SK-N-SH (cell line): ENCODE data around the gene PLEKHB1. TPM values are rescaled to one million over a fixed set of nuclear protein-coding genes. Genes with fewer than 3 reads are reported as not detected.

ENCODE experiments used
- CTCF ChIA-PET: fragments of 300-600, 350-600 bp; formaldehyde crosslinking; extraction: SDS; loops from one replicate; lab custom pipeline; 2021; lab: Yijun Ruan, JAX
- POLR2A ChIA-PET: fragments of 350-600 bp; sonication (Branson Sonifier 250); formaldehyde crosslinking; extraction: SDS; loops from one replicate; lab custom pipeline; 2020; ENCODE audit warnings: antibody characterized with exemption, inconsistent platforms; lab: Yijun Ruan, JAX
- DNase-seq: peaks from one replicate; pipeline ENCODE4 v3.0.0; 2012
- H2AFZ ChIP-seq: fragments of 200-600 bp; sonication (generic); 2 replicates; pipeline ENCODE4 v1.8.1; 2016; ENCODE audit warnings: antibody characterized with exemption, mild to moderate bottlenecking, low read depth
- H3F3A ChIP-seq: fragments of 200-600 bp; sonication (generic); replicated peaks from 2 replicates; pipeline ENCODE3; 2016; ENCODE audit warnings: antibody characterized with exemption, mild to moderate bottlenecking; ENCODE audit not compliant: insufficient read depth
- H3K27ac ChIP-seq, 2 experiments: fragments of 200-500 bp in 1 of 2; fragments of 200-600 bp in 1 of 2; sonication (Bioruptor generic) in 1 of 2; sonication (generic), shearing (Covaris generic) in 1 of 2; 2 replicates each; pipeline versions ENCODE4 v1.5.1 to v1.6.1; 2014 to 2016; ENCODE audit warnings: low read depth in 2 of 2, inconsistent platforms in 1 of 2, low read length in 1 of 2, mild to moderate bottlenecking in 1 of 2, mixed read lengths in 1 of 2
- H3K27me3 ChIP-seq: fragments of 200-600 bp; sonication (generic), shearing (Covaris generic); 2 replicates; pipeline ENCODE4 v1.6.1; 2016; ENCODE audit warnings: mixed run types; ENCODE audit not compliant: insufficient read depth
- H3K36me3 ChIP-seq, 2 experiments: fragments of 200-500 bp in 1 of 2; fragments of 200-600 bp in 1 of 2; sonication (Bioruptor generic) in 1 of 2; sonication (generic) in 1 of 2; replicated peaks in 1 of 2; 2 replicates each; pipeline versions ENCODE3 to v1.5.1; 2014 to 2016; ENCODE audit warnings: low read length in 1 of 2, mild to moderate bottlenecking in 1 of 2; ENCODE audit not compliant: insufficient read depth in 2 of 2, control insufficient read depth in 1 of 2
- H3K4me1 ChIP-seq, 2 experiments: fragments of 200-500 bp in 1 of 2; fragments of 200-600 bp in 1 of 2; sonication (Bioruptor generic) in 1 of 2; sonication (generic), shearing (Covaris generic) in 1 of 2; 2 replicates each; pipeline versions ENCODE4 v1.5.1 to v1.6.1; 2014 to 2016; ENCODE audit warnings: low read depth in 1 of 2, low read length in 1 of 2, mixed run types in 1 of 2; ENCODE audit not compliant: insufficient read depth in 2 of 2, control insufficient read depth in 1 of 2
- H3K4me2 ChIP-seq: fragments of 200-600 bp; sonication (generic), shearing (Covaris generic); 2 replicates; pipeline ENCODE4 v1.6.1; 2017; ENCODE audit warnings: mixed run types
- H3K4me3 ChIP-seq, 2 experiments: fragments of 200-500 bp in 1 of 2; fragments of 200-600 bp in 1 of 2; sonication (Bioruptor generic) in 1 of 2; sonication (generic), shearing (Covaris generic) in 1 of 2; 2 replicates each; pipeline versions ENCODE4 v1.5.1 to v1.8.1; 2014 to 2016; ENCODE audit warnings: low read depth in 2 of 2, inconsistent platforms in 1 of 2, low read length in 1 of 2, mild to moderate bottlenecking in 1 of 2, mixed read lengths in 1 of 2, moderate library complexity in 1 of 2
- H3K79me2 ChIP-seq: fragments of 200-600 bp; sonication (generic); 2 replicates; pipeline ENCODE4 v1.8.1; 2017; ENCODE audit warnings: mild to moderate bottlenecking; ENCODE audit not compliant: insufficient read depth
- H3K9ac ChIP-seq: fragments of 200-600 bp; sonication (generic); 2 replicates; pipeline ENCODE4 v1.6.1; 2017; ENCODE audit warnings: mixed run types
- H3K9me2 ChIP-seq: fragments of 200-600 bp; sonication (generic); 2 replicates; pipeline ENCODE4 v1.6.1; 2017; ENCODE audit warnings: mixed run types
- H3K9me3 ChIP-seq: fragments of 200-600 bp; sonication (generic); 2 replicates; pipeline ENCODE4 v1.6.1; 2017; ENCODE audit warnings: mixed run types, mild to moderate bottlenecking, moderate library complexity
- H4K20me1 ChIP-seq: fragments of 200-600 bp; sonication (generic); 2 replicates; pipeline ENCODE4 v1.6.1; 2017; ENCODE audit warnings: mild to moderate bottlenecking, mixed run types; ENCODE audit not compliant: insufficient read depth
- ELF1 ChIP-seq: IDR thresholded peaks from 2 replicates; pipeline ENCODE4 v1.4.0; 2012
- EZH2phosphoT487 ChIP-seq: fragments of 200-600 bp; sonication (generic); IDR thresholded peaks from 2 replicates; pipeline ENCODE4 v1.6.1; 2017; ENCODE audit warnings: low read depth, mixed run types, mild to moderate bottlenecking, antibody characterized with exemption, moderate library complexity, borderline replicate concordance
- FOSL2 ChIP-seq: IDR thresholded peaks from 2 replicates; pipeline ENCODE4 v1.4.0; 2012; ENCODE audit warnings: low read depth, mild to moderate bottlenecking, moderate library complexity, borderline replicate concordance
- FOXJ3 ChIP-seq: sonication (generic); formaldehyde crosslinking; IDR thresholded peaks from 2 replicates; pipeline ENCODE4 v1.5.1; 2020; ENCODE audit warnings: mild to moderate bottlenecking, missing genetic modification reagents
- JUND ChIP-seq: IDR thresholded peaks from 2 replicates; pipeline ENCODE4 v1.4.0; 2012
- MEF2A ChIP-seq: IDR thresholded peaks from 2 replicates; pipeline ENCODE4 v1.4.0; 2012; ENCODE audit warnings: low read depth, borderline replicate concordance
- MXI1 ChIP-seq: IDR thresholded peaks from 2 replicates; pipeline ENCODE4 v1.6.1; 2012; ENCODE audit warnings: mild to moderate bottlenecking, low read depth, low read length, improper control_type of control experiment
- NFIC ChIP-seq: IDR thresholded peaks from 2 replicates; pipeline ENCODE4 v1.4.0; 2012; ENCODE audit warnings: borderline replicate concordance
- RCOR1 ChIP-seq: fragments of 150-350 bp; IDR thresholded peaks from 2 replicates; pipeline ENCODE4 v1.6.1; 2017; ENCODE audit warnings: antibody characterized with exemption, low read length
- SIN3A ChIP-seq: IDR thresholded peaks from 2 replicates; pipeline ENCODE4 v1.6.1; 2012; ENCODE audit warnings: low read depth, mild to moderate bottlenecking, low read length, moderate library complexity, borderline replicate concordance
- SMC3 ChIP-seq: IDR thresholded peaks from 2 replicates; pipeline ENCODE4 v1.6.1; 2012; ENCODE audit warnings: low read depth, low read length, improper control_type of control experiment
- TCF12 ChIP-seq: IDR thresholded peaks from 2 replicates; pipeline ENCODE4 v1.4.0; 2012
- USF1 ChIP-seq: IDR thresholded peaks from 2 replicates; pipeline ENCODE4 v1.4.0; 2012; ENCODE audit warnings: low read depth, borderline replicate concordance
- YY1 ChIP-seq: IDR thresholded peaks from 2 replicates; pipeline ENCODE4 v1.4.0; 2012; ENCODE audit warnings: low read depth, mild to moderate bottlenecking
- ZBTB33 ChIP-seq: IDR thresholded peaks from 2 replicates; pipeline ENCODE4 v1.4.0; 2012; ENCODE audit warnings: low read depth, borderline replicate concordance
- WGBS: methylation state at CpG from one replicate; pipeline ENCODE4 v1.1.6; 2017; ENCODE audit warnings: low lambda C conversion rate; 5-methylcytosine and 5-hydroxymethylcytosine counted together
- polyA plus RNA-seq, 3 experiments: library from polyadenylated mRNA; depleted of rRNA; stranded (reverse); fragments of >200 nt; gene quantifications; 2 replicates each; pipeline ENCODE4 v1.2.3, GENCODE V29; 2012
- TF ChIP-seq, protein P1 (sequence below): fragments of 150-350 bp; IDR thresholded peaks from 2 replicates; pipeline ENCODE4 v1.6.1; 2017; ENCODE audit warnings: antibody characterized with exemption, low read length, low read depth, borderline replicate concordance
- TF ChIP-seq, protein P2 (sequence below): fragments of 150-350 bp; IDR thresholded peaks from 2 replicates; pipeline ENCODE4 v1.6.1; 2016; ENCODE audit warnings: mild to moderate bottlenecking, low read depth, low read length

Gene PLEKHB1
- polyA plus RNA-seq, 1 of the 3 experiments (the other 2 are of a cell fraction), result 10.2 TPM

DNA sequence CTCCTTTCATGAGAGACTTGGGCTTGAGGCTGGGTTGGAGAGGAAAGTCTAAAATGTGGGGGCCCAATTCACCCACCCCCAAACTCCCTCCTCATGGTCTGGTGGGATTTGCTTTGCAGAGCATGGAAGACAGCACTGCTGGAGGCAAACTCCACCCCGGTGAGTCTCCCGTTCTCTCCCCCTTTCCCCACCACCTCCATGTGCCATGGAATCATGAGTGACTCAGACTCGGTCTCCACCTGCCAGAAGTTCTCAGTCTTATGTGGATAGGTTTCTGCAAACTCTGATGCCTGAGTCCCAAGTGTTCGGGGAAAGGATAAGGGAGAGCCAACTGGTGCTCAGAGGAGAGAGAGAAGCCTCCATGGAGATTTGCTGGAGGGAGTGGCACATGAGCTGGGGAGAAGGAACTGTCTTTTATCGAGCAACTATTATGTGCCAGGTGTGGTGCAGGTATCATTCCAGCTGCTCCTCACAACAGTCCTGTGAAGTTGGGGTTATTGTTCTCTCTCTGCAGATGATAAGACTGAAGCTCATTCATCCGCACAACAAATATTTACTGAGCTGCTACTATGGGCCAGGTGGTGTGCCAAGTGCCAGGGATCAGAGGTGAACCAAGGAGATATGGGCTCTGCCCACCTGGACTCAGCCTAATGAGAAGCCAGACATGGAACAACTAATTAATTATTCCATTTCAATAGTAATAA lies 6.6 kb downstream of the PLEKHB1 start (continued):
- TF ChIP-seq ZBTB33, result no peak

DNA sequence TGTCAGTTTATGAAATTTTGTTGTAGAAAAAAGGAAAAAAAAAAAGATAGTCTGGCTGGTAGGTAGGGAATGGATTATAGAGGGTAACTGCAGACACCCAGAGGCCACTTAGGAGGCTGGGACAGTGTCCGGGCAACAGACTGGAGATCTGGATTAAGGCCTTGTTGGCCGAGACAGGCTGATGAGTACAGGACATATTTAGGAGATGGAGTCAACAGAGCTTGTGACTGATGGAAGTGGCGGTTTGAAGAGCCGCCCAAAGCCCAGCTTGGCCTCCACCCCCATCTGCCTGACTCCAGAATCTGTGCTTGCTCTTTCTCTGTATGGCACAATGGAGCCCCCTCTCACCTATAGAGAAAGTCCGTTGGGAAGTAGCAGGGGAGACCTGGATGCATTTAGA lies 7.6 kb downstream of the PLEKHB1 start:
- Histone ChIP-seq H3K79me2 (no peaks in the 10 kb centered on the region), H3K4me3 (no peak overlapping the region), H3K9ac (no peak overlapping the region), H3K4me2 (no peak overlapping the region), H3K9me3 (no peaks in the 10 kb centered on the region), H2AFZ (no peak overlapping the region), H3K27me3 (no peaks in the 10 kb centered on the region), H3K4me1 (no peaks in the 10 kb centered on the region), H3K36me3 (no peaks in the 10 kb centered on the region), H3K9me2 (no peaks in the 10 kb centered on the region), H3F3A (no peaks in the 10 kb centered on the region), H4K20me1 (no peaks in the 10 kb centered on the region), H3K27ac (no peak overlapping the region)
- POLR2A ChIA-PET, result interaction anchor here (0.6 kb wide), 1 partner anchor 193 kb away, joined by 3 read pairs; no protein-coding TSS in a partner anchor
- TF ChIP-seq TCF12 (no peak), EZH2phosphoT487 (no peak), YY1 (no peak), USF1 (no peak), MEF2A (no peak), ELF1 (no peak), FOSL2 (no peak), RCOR1 (no peak), MXI1 (no peak), SMC3 (no peak), NFIC (no peak), SIN3A (no peak), FOXJ3 (CRISPR knock-in tag) (no peak), JUND (no peak)
- TF ChIP-seq, protein P1, sequence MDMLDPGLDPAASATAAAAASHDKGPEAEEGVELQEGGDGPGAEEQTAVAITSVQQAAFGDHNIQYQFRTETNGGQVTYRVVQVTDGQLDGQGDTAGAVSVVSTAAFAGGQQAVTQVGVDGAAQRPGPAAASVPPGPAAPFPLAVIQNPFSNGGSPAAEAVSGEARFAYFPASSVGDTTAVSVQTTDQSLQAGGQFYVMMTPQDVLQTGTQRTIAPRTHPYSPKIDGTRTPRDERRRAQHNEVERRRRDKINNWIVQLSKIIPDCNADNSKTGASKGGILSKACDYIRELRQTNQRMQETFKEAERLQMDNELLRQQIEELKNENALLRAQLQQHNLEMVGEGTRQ, result no peak
- TF ChIP-seq, protein P2, sequence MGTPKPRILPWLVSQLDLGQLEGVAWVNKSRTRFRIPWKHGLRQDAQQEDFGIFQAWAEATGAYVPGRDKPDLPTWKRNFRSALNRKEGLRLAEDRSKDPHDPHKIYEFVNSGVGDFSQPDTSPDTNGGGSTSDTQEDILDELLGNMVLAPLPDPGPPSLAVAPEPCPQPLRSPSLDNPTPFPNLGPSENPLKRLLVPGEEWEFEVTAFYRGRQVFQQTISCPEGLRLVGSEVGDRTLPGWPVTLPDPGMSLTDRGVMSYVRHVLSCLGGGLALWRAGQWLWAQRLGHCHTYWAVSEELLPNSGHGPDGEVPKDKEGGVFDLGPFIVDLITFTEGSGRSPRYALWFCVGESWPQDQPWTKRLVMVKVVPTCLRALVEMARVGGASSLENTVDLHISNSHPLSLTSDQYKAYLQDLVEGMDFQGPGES, result no peak
- whole genome bisulfite sequencing, result 90% methylated on average over 5 of the region's 5 CpGs
- no peak for DNase-seq
- CTCF ChIA-PET, result interaction anchor here (0.6 to 1.2 kb wide), 4 partner anchors 24 to 328 kb away, joined by 3 to 5 read pairs (median 4); no protein-coding TSS in a partner anchor
